CD14-positive monocyte (primary cell): ENCODE data around the gene FAM184A. TPM values are rescaled to one million over a fixed set of nuclear protein-coding genes. Genes with fewer than 3 reads are reported as not detected.

Source experiments
- DNase-seq, 3 donors: peaks; one replicate each; pipeline ENCODE4 v3.0.0-alpha.2; 2011 to 2022
- H2AFZ ChIP-seq: 2 replicates; pipeline ENCODE4 v1.6.0; 2012; ENCODE audit warnings: mild to moderate bottlenecking, low read depth, low read length, inconsistent platforms; ENCODE audit not compliant: insufficient read depth, poor library complexity, severe bottlenecking
- H3K27ac ChIP-seq, 2 donors: 1 replicate in 1 of 2; 2 replicates in 1 of 2; pipeline ENCODE4 v1.5.1; 2012 to 2013; ENCODE audit warnings: low read length in 2 of 2, control low read depth in 1 of 2, inconsistent platforms in 1 of 2, low read depth in 1 of 2, mild to moderate bottlenecking in 1 of 2
- H3K27me3 ChIP-seq, 2 donors: one replicate each; pipeline versions ENCODE4 v1.6.0 to v1.6.1; 2011 to 2013; ENCODE audit warnings: low read length in 2 of 2; ENCODE audit not compliant: control insufficient read depth in 2 of 2, insufficient read depth in 2 of 2
- H3K36me3 ChIP-seq, 2 donors: replicated peaks in 1 of 2; 1 replicate in 1 of 2; 2 replicates in 1 of 2; pipeline versions ENCODE4 v1.5.1 to v1.6.1; 2012 to 2013; ENCODE audit warnings: low read length in 2 of 2, control low read depth in 1 of 2, inconsistent platforms in 1 of 2, mild to moderate bottlenecking in 1 of 2; ENCODE audit not compliant: insufficient read depth in 2 of 2, control insufficient read depth in 1 of 2
- H3K4me1 ChIP-seq, 2 donors: 1 replicate in 1 of 2; 2 replicates in 1 of 2; pipeline versions ENCODE4 v1.5.1 to v1.6.1; 2012 to 2013; ENCODE audit warnings: low read length in 2 of 2, control low read depth in 1 of 2, inconsistent platforms in 1 of 2, mild to moderate bottlenecking in 1 of 2, moderate library complexity in 1 of 2; ENCODE audit not compliant: insufficient read depth in 2 of 2, control insufficient read depth in 1 of 2
- H3K4me2 ChIP-seq: replicated peaks from 2 replicates; pipeline ENCODE3; 2012; ENCODE audit warnings: low read length, moderate library complexity, mild to moderate bottlenecking; ENCODE audit not compliant: poor library complexity, severe bottlenecking; ENCODE audit errors: extremely low read depth
- H3K4me3 ChIP-seq, 3 experiments: fragments of 200-600 bp in 1 of 3; sonication (generic) in 1 of 3; replicated peaks in 1 of 3; 1 replicate in 2 of 3; 2 replicates in 1 of 3; pipeline ENCODE4 v1.5.1; 2011 to 2013; ENCODE audit warnings: low read length in 3 of 3, mild to moderate bottlenecking in 3 of 3, control low read depth in 2 of 3, low read depth in 2 of 3, inconsistent platforms in 1 of 3, moderate library complexity in 1 of 3
- H3K79me2 ChIP-seq: 2 replicates; pipeline ENCODE4 v1.6.0; 2012; ENCODE audit warnings: mild to moderate bottlenecking, control low read depth, inconsistent platforms, low read length, moderate library complexity; ENCODE audit not compliant: insufficient read depth
- H3K9ac ChIP-seq: 2 replicates; pipeline ENCODE4 v1.6.0; 2017; ENCODE audit warnings: low read length, mild to moderate bottlenecking; ENCODE audit not compliant: insufficient read depth, poor library complexity, severe bottlenecking
- H3K9me3 ChIP-seq, 2 donors: replicated peaks in 1 of 2; 1 replicate in 1 of 2; 2 replicates in 1 of 2; pipeline versions ENCODE4 v1.5.1 to v1.6.1; 2012 to 2013; ENCODE audit warnings: low read length in 2 of 2, control low read depth in 1 of 2; ENCODE audit not compliant: control insufficient read depth in 1 of 2, insufficient read depth in 1 of 2
- H4K20me1 ChIP-seq: 2 replicates; pipeline ENCODE4 v1.6.0; 2012; ENCODE audit warnings: mild to moderate bottlenecking, low read length, control low read depth, moderate library complexity; ENCODE audit not compliant: insufficient read depth
- H3K27ac Mint-ChIP-seq, 7 donors: one replicate each; pipeline ENCODE4 v1.8.0; 2020; ENCODE audit warnings: mild to moderate bottlenecking in 7 of 7, mixed read lengths in 7 of 7, moderate library complexity in 6 of 7, inconsistent platforms in 2 of 7
- H3K27me3 Mint-ChIP-seq, 3 donors: one replicate each; pipeline ENCODE4 v1.8.0; 2021 to 2022; ENCODE audit warnings: low read depth in 3 of 3, mild to moderate bottlenecking in 3 of 3, mixed read lengths in 3 of 3, moderate library complexity in 3 of 3, inconsistent platforms in 1 of 3
- H3K36me3 Mint-ChIP-seq, 2 donors: one replicate each; pipeline ENCODE4 v1.8.0; 2020; ENCODE audit warnings: mixed read lengths in 2 of 2, inconsistent platforms in 1 of 2, mild to moderate bottlenecking in 1 of 2
- H3K4me1 Mint-ChIP-seq: one replicate; pipeline ENCODE4 v1.8.0; 2020; ENCODE audit warnings: mild to moderate bottlenecking, mixed read lengths
- H3K4me3 Mint-ChIP-seq, 2 donors: one replicate each; pipeline ENCODE4 v1.8.0; 2020; ENCODE audit warnings: mild to moderate bottlenecking in 2 of 2, mixed read lengths in 2 of 2, moderate library complexity in 1 of 2
- H3K9me3 Mint-ChIP-seq, 7 donors: one replicate each; pipeline ENCODE4 v1.8.0; 2020 to 2022; ENCODE audit warnings: mixed read lengths in 7 of 7, mild to moderate bottlenecking in 6 of 7, moderate library complexity in 6 of 7, inconsistent platforms in 2 of 7
- WGBS: methylation state at CpG from one replicate; pipeline ENCODE4 v1.1.5; 2013; ENCODE audit warnings: missing lambda C conversion rate; ENCODE audit not compliant: insufficient coverage; 5-methylcytosine and 5-hydroxymethylcytosine counted together
- intact Hi-C, 2 donors: fragments of 100-400 bp; cut with micrococcal nuclease; formaldehyde crosslinking; loops; one replicate each; pipeline versions ENCODE4 v1.15.0 to v1.15.1; 2023
- polyA plus RNA-seq, 3 donors: library from polyadenylated mRNA; depleted of rRNA in 1 of 3; unstranded in 2 of 3; stranded (reverse) in 1 of 3; fragments of 300-500 nt in 2 of 3; fragments of >200 nt in 1 of 3; fragmentation: Illumina TruSeq in 2 of 3; gene quantifications; 1 replicate in 2 of 3; 2 replicates in 1 of 3; pipeline ENCODE4 v1.2.3, GENCODE V29; 2012 to 2021
- TF ChIP-seq, protein P1 (sequence below): fragments of 200-600 bp; IDR thresholded peaks from one replicate; pipeline ENCODE4 v1.8.0; 2022; ENCODE audit warnings: antibody characterized with exemption, mild to moderate bottlenecking

The FAM184A gene
- polyA plus RNA-seq, 3 donors = not detected

DNA sequence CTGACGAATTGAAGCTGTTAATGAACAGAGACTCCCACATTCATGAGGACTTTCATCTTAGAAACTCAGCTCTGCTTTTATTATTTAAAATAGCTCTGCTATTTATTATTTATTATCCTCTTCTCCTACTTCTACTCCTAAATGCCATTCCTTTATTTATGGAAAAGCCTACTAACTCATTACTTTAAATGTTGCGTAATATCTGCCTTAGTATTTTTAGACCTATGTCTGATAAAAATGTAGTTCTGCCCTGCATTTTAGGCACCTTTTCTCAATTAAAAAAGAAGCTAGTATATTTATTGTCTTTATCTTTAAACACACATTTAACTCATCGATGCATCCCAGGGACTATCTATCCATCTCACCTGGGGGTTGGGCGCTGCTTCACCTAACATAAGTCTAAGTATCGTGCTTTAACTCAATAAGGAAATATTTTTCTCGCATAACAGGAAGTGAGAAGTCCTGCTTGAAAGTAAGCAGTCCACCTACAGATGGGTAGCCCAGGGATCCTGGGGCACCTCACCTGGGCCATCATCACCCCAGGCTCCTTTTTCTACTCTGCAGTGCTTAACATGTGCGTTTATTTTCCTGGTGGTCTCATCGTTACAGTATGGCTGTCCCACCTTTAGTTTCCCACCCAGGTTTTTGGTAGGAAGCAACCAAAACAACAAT lies 31.3 kb upstream of the FAM184A start:
- H3K4me1 ChIP-seq = peaks cover 13 to 16% of the 10 kb centered on the region in 2 donors
- H2AFZ ChIP-seq = no peak overlapping the region
- H3K36me3 Mint-ChIP-seq = no peaks in the 10 kb centered on the region
- peaks cover 0 to 3% (median 0%) of the 10 kb centered on the region in 7 donors for H3K9me3 Mint-ChIP-seq
- no peak for DNase-seq
- TF ChIP-seq, protein P1, sequence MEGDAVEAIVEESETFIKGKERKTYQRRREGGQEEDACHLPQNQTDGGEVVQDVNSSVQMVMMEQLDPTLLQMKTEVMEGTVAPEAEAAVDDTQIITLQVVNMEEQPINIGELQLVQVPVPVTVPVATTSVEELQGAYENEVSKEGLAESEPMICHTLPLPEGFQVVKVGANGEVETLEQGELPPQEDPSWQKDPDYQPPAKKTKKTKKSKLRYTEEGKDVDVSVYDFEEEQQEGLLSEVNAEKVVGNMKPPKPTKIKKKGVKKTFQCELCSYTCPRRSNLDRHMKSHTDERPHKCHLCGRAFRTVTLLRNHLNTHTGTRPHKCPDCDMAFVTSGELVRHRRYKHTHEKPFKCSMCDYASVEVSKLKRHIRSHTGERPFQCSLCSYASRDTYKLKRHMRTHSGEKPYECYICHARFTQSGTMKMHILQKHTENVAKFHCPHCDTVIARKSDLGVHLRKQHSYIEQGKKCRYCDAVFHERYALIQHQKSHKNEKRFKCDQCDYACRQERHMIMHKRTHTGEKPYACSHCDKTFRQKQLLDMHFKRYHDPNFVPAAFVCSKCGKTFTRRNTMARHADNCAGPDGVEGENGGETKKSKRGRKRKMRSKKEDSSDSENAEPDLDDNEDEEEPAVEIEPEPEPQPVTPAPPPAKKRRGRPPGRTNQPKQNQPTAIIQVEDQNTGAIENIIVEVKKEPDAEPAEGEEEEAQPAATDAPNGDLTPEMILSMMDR = no peak
- H3K27ac ChIP-seq = no peak overlapping the region
- H3K4me2 ChIP-seq = no peak overlapping the region
- no peaks in the 10 kb centered on the region for H3K36me3 ChIP-seq
- H3K9me3 ChIP-seq = no peaks in the 10 kb centered on the region
- no peaks in the 10 kb centered on the region for H3K79me2 ChIP-seq
- no peak overlapping the region for H3K4me3 Mint-ChIP-seq
- H3K27ac Mint-ChIP-seq = no peak overlapping the region
- intact Hi-C loops = loop anchor here (10.0 kb wide), 2 partner anchors 145 to 215 kb away; partner anchors contain the start of gene ASF1A (in 1 of the 2)
- 100% methylated on average over 2 of the region's 8 CpGs for WGBS
- no peaks in the 10 kb centered on the region for H3K27me3 ChIP-seq
- no peak overlapping the region for H3K9ac ChIP-seq
- no peak overlapping the region for H3K4me3 ChIP-seq
- peaks cover 2% of the 10 kb centered on the region in 3 donors for H3K27me3 Mint-ChIP-seq
- H3K4me1 Mint-ChIP-seq = peaks cover 15% of the 10 kb centered on the region
- H4K20me1 ChIP-seq = no peaks in the 10 kb centered on the region

DNA sequence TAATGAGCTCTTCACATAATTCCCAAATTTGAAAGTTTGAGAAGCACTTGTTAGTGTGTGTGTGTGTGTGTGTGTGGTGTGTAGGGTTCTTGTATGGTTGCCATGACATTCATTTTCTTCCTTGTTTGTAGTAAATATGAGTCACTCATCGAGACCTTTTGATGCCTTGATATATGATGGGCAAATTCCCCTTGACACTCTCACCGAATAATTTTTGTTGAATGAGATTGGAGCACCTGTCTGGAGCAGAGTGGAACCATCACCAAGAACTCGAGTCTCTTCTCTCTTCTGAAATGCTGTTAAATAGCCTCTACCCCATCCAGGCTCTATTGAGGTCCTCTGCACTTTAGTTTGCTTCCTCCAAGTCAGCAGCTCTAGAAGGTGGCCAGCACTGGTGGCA lies 29.6 kb upstream of the FAM184A start:
- intact Hi-C loops = loop anchor here in 1 of 2 donors (10.0 kb wide), 1 partner anchor 143 kb away; no protein-coding TSS in a partner anchor

More for the DNA sequence above, 29.6 kb upstream of the FAM184A start:
- no CpG with 5 or more reads among the region's 3 CpGs for WGBS
- H3K27me3 ChIP-seq = no peaks in the 10 kb centered on the region
- H3K9me3 Mint-ChIP-seq = peaks cover 0 to 3% (median 0%) of the 10 kb centered on the region in 7 donors
- H3K36me3 ChIP-seq = no peaks in the 10 kb centered on the region
- H3K27me3 Mint-ChIP-seq = peaks cover 2 to 3% (median 2%) of the 10 kb centered on the region in 3 donors
- H3K9me3 ChIP-seq = no peaks in the 10 kb centered on the region
- H3K9ac ChIP-seq = no peak overlapping the region
- H3K4me3 ChIP-seq = no peak overlapping the region
- no peak overlapping the region for H3K4me2 ChIP-seq
- no peak overlapping the region for H3K27ac ChIP-seq
- H2AFZ ChIP-seq = no peak overlapping the region
- no peaks in the 10 kb centered on the region for H3K36me3 Mint-ChIP-seq
- H3K4me1 Mint-ChIP-seq = peaks cover 9% of the 10 kb centered on the region
- no peaks in the 10 kb centered on the region for H3K79me2 ChIP-seq
- H3K4me1 ChIP-seq = peaks cover 9 to 11% of the 10 kb centered on the region in 2 donors
- H3K4me3 Mint-ChIP-seq = no peak overlapping the region
- TF ChIP-seq, protein P1 = no peak
- DNase-seq = no peak
- no peak overlapping the region for H3K27ac Mint-ChIP-seq
- no peaks in the 10 kb centered on the region for H4K20me1 ChIP-seq
